GM10266 (cell line): ENCODE results near the gene BICDL1.
"Not testable (repeated sequence)": the region's sequence is repeated elsewhere in the genome, so short reads cannot be mapped to it uniquely, and the experiment has no call there.

Experiments
- DNase-seq: peaks from one replicate; pipeline ENCODE4 v3.0.0; 2012; ENCODE audit errors: extremely low spot score
- TF ChIP-seq, protein P1 (sequence below): IDR thresholded peaks from 2 replicates; pipeline ENCODE4 v1.5.1; 2012; ENCODE audit warnings: mild to moderate bottlenecking, low read depth; ENCODE audit not compliant: control insufficient read depth, insufficient read depth; ENCODE audit errors: missing control alignments

BICDL1 gene

DNA sequence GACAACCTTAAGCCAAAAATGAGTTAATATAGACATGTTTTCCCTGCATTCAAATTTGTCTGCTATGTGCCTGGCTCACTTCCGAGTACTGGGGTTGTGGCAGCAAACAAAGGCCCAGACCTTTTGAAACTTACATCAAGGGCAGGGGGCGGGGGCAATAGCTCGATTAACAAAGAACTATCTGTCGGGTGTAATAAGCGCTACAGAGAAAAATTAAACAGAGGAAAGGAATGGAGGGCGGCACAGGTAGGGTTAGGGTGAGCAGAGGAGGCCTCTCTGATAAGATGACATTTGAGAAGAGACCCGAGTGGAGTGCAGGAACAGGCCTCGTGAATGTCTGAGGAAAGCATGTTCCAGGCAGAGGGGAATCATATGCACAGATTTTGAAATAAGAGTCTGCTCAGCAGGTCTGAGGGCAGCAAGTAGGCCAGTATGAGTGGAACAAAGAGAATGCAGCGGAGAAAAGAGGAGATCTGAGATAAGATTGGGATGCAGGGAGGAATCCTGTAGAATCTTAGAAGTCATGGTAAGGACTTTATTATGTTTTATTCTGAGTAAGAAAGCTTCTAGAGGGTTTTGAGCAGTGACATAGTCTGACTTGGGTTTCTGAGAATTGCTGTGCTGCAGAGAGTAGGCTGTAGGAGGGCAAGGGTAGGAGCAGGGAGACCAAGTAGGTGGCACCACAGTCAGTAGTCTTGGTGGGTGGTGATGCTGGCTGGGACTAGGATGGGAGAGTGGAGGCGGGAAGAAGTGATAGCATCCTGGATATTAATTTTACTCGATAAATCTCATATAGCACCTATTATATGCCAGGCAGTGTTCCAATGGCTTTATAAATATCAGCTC is 52.6 kb downstream of the BICDL1 start:
- TF ChIP-seq, protein P1, sequence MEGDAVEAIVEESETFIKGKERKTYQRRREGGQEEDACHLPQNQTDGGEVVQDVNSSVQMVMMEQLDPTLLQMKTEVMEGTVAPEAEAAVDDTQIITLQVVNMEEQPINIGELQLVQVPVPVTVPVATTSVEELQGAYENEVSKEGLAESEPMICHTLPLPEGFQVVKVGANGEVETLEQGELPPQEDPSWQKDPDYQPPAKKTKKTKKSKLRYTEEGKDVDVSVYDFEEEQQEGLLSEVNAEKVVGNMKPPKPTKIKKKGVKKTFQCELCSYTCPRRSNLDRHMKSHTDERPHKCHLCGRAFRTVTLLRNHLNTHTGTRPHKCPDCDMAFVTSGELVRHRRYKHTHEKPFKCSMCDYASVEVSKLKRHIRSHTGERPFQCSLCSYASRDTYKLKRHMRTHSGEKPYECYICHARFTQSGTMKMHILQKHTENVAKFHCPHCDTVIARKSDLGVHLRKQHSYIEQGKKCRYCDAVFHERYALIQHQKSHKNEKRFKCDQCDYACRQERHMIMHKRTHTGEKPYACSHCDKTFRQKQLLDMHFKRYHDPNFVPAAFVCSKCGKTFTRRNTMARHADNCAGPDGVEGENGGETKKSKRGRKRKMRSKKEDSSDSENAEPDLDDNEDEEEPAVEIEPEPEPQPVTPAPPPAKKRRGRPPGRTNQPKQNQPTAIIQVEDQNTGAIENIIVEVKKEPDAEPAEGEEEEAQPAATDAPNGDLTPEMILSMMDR: no peak
- DNase-seq: no peak

DNA sequence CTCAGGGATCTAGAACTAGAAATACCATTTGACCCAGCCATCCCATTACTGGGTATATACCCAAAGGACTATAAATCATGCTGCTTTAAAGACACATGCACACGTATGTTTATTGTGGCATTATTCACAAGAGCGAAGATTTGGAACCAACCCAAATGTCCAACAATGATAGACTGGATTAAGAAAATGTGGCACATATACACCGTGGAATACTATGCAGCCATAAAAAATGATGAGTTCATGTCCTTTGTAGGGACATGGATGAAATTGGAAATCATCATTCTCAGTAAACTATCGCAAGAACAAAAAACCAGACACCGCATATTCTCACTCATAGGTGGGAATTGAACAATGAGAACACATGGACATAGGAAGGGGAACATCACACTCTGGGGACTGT is 56.3 kb downstream of the BICDL1 start:
- DNase-seq: not testable (repeated sequence)

- DNase-seq: no peak
- TF ChIP-seq, protein P1: no peak
Observed at GRCh38 chr12:120047072-120047471, 58.0 kb downstream of the BICDL1 start.

GRCh38 chr12:120048263-120048662 is 59.2 kb downstream of the BICDL1 start:
- TF ChIP-seq, protein P1: no peak
- no peak for DNase-seq

GRCh38 chr12:120049426-120049825 is 60.4 kb downstream of the BICDL1 start:
- DNase-seq: no peak
- TF ChIP-seq, protein P1: no peak

- TF ChIP-seq, protein P1: no peak
- DNase-seq: no peak
Observed at GRCh38 chr12:120051535-120051934, 62.5 kb downstream of the BICDL1 start.

GRCh38 chr12:120054293-120054692 is 65.3 kb downstream of the BICDL1 start:
- no peak for DNase-seq
- TF ChIP-seq, protein P1: no peak

DNA sequence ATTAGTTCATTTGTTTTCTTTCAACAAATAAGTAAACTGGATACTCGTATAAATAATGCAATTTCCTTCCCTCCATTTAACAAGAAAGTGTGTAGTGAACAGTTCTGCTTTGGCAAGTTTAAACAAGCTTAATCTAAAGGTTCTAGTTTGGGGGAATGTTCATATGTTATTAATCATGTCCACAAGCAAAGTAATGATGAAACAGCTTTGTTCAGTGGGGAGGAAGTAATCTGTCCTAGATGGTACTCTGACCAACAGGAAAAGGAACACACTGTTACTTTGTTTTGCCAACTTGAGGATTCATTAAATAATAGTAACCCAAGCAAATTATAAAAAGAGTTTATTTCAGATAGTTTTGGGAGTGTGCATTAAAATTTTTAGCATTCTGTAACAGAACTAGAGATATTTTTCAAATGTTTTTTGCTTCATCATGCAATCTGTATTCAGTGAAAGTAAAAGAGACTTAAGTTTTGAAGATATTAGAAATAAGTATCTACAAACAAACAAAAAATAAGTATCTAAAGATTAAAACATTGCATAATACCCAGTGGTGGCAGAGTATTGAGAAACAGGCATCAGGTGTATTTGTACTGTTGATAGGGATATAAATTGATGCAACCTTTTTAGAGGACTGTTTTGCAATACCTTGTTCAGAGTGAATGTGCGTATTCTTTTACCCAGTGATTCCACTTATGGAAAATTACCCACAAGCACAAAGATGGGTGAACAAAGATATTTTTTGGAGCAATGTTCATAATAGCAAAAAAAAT is 66.4 kb downstream of the BICDL1 start:
- no peak for DNase-seq
- TF ChIP-seq, protein P1: no peak
